Natural killer cell treated with Interleukin-12 subunit alpha and Interleukin-12 subunit beta and Interleukin-15 and Interleukin-18, amount 100 ng/mL, for 72 hours (primary cell): ENCODE measurements around the gene WASHC2A. TPM values are rescaled to one million over a fixed set of nuclear protein-coding genes. Genes with fewer than 3 reads are reported as not detected.
"Not testable (repeated sequence)": the region's sequence is repeated elsewhere in the genome, so short reads cannot be mapped to it uniquely, and the experiment has no call there.

ENCODE experiments used
- ATAC-seq, 2 donors: fragments of 150-1000 bp; cut with Tn5 transposase in 1 of 2; sonication (Bioruptor Pico), chemical (Tn5 transposase) in 1 of 2; 2 replicates each; pipeline ENCODE4 v1.10.0; 2021
- DNase-seq: peaks from one replicate; pipeline ENCODE4 v3.0.0; 2022; ENCODE audit warnings: low spot score
- H3K27ac Mint-ChIP-seq, 2 donors: 1 replicate in 1 of 2; 2 replicates in 1 of 2; pipeline ENCODE4 v1.8.0; 2022; ENCODE audit warnings: mixed read lengths in 2 of 2, mild to moderate bottlenecking in 1 of 2, moderate library complexity in 1 of 2
- H3K27me3 Mint-ChIP-seq, 2 donors: 1 replicate in 1 of 2; 2 replicates in 1 of 2; pipeline ENCODE4 v1.8.0; 2022; ENCODE audit warnings: mixed read lengths in 2 of 2
- H3K36me3 Mint-ChIP-seq: one replicate; pipeline ENCODE4 v1.8.0; 2022; ENCODE audit warnings: mixed read lengths
- H3K4me1 Mint-ChIP-seq, 2 donors: 1 replicate in 1 of 2; 2 replicates in 1 of 2; pipeline ENCODE4 v1.8.0; 2022; ENCODE audit warnings: low read depth in 2 of 2, mixed read lengths in 2 of 2, mild to moderate bottlenecking in 1 of 2
- H3K4me3 Mint-ChIP-seq: one replicate; pipeline ENCODE4 v1.8.0; 2022; ENCODE audit warnings: mixed read lengths
- H3K9me3 Mint-ChIP-seq: 2 replicates; pipeline ENCODE4 v1.8.0; 2022; ENCODE audit warnings: mixed read lengths
- total RNA-seq, 2 donors: library from RNA; stranded (reverse); gene quantifications; one replicate each; pipeline ENCODE4 v1.2.3, GENCODE V29; 2022

Gene WASHC2A
- total RNA-seq, 2 donors from 2014 or later = 26.6 to 40.5 TPM

DNA sequence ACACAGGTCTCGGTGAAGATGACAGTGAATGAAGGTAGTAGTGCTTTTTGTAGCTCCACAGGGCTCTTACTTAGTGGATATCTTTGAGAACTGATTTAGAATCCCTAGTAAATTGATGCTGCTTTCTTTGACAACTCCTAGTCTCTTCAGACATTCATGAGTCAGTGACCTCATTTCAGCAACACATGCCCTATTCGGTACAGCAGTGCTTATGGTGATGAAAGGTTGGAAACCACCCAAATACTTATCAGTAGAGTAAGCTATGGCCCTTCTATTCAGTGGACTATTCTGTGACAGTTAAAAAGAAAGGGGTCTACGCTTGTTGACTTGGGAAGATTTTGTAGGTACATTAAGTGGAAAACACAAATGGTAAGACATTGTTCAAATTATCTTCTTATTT is 29.0 kb downstream of the WASHC2A start:
- not testable (repeated sequence) for H3K27me3 Mint-ChIP-seq, H3K4me1 Mint-ChIP-seq, H3K36me3 Mint-ChIP-seq, H3K9me3 Mint-ChIP-seq, H3K4me3 Mint-ChIP-seq, DNase-seq, H3K27ac Mint-ChIP-seq
- peak; percentile 78 to 83 for ATAC-seq

DNA sequence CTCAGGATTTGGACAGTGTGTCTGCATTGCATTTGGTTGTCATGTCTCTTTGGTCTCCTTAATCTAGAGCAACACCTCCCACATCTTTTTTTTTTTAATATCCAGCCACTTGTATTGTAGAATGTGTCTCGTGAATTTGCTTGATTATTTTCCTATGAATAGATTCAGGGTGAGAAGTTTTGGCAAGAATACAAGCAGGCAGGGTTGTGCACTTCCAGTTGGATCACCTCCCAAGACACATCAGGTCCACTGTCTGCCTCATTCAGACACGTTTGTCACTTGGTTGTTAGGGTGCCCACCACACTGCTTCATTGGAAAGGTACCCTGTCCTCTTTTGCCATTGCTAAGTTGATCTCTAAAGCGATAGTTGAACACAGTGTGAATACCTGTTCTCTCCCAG is 30.9 kb downstream of the WASHC2A start:
- not testable (repeated sequence) for H3K27me3 Mint-ChIP-seq, H3K27ac Mint-ChIP-seq, ATAC-seq

GRCh38 chr10:50101139-50101582 is 33.4 kb downstream of the WASHC2A start:
- DNase-seq, H3K36me3 Mint-ChIP-seq, ATAC-seq, H3K9me3 Mint-ChIP-seq, H3K4me1 Mint-ChIP-seq, H3K27me3 Mint-ChIP-seq, H3K4me3 Mint-ChIP-seq, H3K27ac Mint-ChIP-seq: not testable (repeated sequence)

More for the DNA sequence above, 30.9 kb downstream of the WASHC2A start:
- H3K4me1 Mint-ChIP-seq, H3K9me3 Mint-ChIP-seq, H3K36me3 Mint-ChIP-seq, DNase-seq, H3K4me3 Mint-ChIP-seq: not testable (repeated sequence)

- not testable (repeated sequence) for DNase-seq, H3K4me1 Mint-ChIP-seq, H3K27me3 Mint-ChIP-seq, H3K36me3 Mint-ChIP-seq, H3K9me3 Mint-ChIP-seq, H3K4me3 Mint-ChIP-seq, H3K27ac Mint-ChIP-seq, ATAC-seq
These were observed 34.0 kb downstream of the WASHC2A start for GRCh38 chr10:50101747-50102146.

- not testable (repeated sequence) for H3K27me3 Mint-ChIP-seq, H3K36me3 Mint-ChIP-seq, DNase-seq, H3K4me3 Mint-ChIP-seq, H3K27ac Mint-ChIP-seq, H3K9me3 Mint-ChIP-seq, H3K4me1 Mint-ChIP-seq
- peak in 1 of 2 donors; percentile 69 for ATAC-seq
These were observed 34.5 kb downstream of the WASHC2A start for GRCh38 chr10:50102267-50102666.

- not testable (repeated sequence) for H3K27ac Mint-ChIP-seq
These were observed 41.4 kb downstream of the WASHC2A start for GRCh38 chr10:50108999-50109698.

DNA sequence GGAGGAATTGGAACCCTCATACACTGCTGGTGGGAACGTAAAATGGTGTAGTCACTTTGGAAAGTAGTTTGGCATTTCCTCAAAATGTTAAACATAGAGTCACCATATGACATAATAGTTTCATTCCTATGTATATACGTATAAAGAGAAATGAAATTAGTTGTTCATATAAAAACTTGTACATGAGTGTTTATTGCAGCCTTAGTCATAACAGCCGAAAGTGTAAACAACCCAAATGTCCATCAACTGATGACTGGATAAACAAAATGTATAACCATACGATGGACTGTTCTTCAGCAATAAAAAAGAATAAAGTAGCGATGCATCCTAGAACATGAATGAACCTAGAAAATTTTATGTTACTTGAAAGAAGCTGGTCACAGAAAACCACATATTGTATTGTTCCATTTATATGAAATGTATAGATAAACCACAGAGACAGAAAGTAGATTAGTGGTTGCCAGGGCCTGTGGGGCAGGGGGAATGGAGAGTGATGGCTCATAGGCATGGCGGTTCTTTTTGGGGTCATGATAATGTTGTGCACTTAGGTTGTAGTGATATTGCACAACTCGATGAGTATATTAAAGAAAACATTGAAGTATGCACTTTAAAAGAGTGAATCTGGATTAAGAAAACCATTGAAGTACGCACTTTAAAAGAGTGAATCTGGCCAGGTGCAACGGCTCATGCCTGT is 44.8 kb downstream of the WASHC2A start:
- not testable (repeated sequence) for H3K4me1 Mint-ChIP-seq, DNase-seq, ATAC-seq, H3K36me3 Mint-ChIP-seq, H3K4me3 Mint-ChIP-seq, H3K9me3 Mint-ChIP-seq, H3K27ac Mint-ChIP-seq, H3K27me3 Mint-ChIP-seq

More at GRCh38 chr10:50108999-50109698, 41.4 kb downstream of the WASHC2A start:
- H3K4me3 Mint-ChIP-seq, H3K27me3 Mint-ChIP-seq, H3K9me3 Mint-ChIP-seq, H3K36me3 Mint-ChIP-seq, DNase-seq, H3K4me1 Mint-ChIP-seq, ATAC-seq: not testable (repeated sequence)

DNA sequence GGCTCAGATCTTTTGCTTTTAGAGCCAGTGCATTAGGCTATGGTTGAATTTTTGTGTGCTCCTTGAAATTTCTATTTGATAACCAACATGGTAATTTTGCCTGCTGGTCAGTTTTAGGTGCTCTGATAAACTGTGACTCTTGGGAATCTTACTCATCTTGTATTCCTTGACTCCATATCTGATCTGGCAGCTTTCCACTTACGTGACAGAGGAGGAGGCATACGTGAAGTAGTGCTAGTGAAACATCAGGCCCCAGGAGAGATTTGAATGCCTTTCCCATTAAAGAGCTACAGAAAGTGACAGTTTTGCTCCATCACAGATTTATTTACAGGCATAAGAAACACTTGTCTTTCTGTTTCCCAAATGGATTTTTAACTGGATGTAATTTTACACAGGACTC is 59.0 kb downstream of the WASHC2A start:
- not testable (repeated sequence) for ATAC-seq, H3K4me1 Mint-ChIP-seq, H3K4me3 Mint-ChIP-seq, DNase-seq, H3K36me3 Mint-ChIP-seq, H3K9me3 Mint-ChIP-seq, H3K27ac Mint-ChIP-seq, H3K27me3 Mint-ChIP-seq

DNA sequence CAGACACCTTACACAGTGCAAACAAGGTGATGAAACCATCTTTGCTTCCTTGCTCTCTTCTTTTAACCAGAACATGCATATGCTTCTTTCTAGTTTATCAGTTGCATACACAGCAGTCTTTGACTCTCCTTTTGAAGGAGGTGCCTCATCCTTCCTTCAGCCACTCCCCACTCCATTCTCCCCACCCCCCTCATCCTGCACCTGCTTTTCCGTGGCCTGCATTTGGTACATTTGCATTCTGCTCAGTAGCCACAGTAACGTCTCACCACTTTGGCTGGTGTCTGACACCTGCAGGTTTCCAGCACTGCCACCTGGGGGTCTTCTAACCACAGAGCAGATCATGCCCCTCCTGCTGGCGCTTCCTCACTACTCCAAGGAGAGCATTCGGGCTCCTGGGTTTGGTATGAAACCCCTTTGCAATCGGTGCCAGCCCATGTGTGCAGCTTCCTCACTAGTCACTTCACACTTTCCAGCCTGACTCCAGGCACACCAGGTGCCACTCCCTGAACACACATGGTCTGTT is 60.1 kb downstream of the WASHC2A start:
- not testable (repeated sequence) for H3K27me3 Mint-ChIP-seq, H3K4me1 Mint-ChIP-seq, H3K36me3 Mint-ChIP-seq, H3K4me3 Mint-ChIP-seq, ATAC-seq, H3K9me3 Mint-ChIP-seq, DNase-seq
- peak overlapping the region in 1 of 2 donors; percentile 19 for H3K27ac Mint-ChIP-seq

GRCh38 chr10:50131245-50131965 is 63.7 kb downstream of the WASHC2A start:
- H3K27ac Mint-ChIP-seq, DNase-seq, H3K4me3 Mint-ChIP-seq, H3K27me3 Mint-ChIP-seq, H3K4me1 Mint-ChIP-seq, H3K9me3 Mint-ChIP-seq: not testable (repeated sequence)
- peaks cover 18% of the 10 kb centered on the region for H3K36me3 Mint-ChIP-seq
- ATAC-seq = peak in 1 of 2 donors; percentile 59

GRCh38 chr10:50132322-50132721 is 64.6 kb downstream of the WASHC2A start:
- ATAC-seq, H3K9me3 Mint-ChIP-seq: not testable (repeated sequence)

GRCh38 chr10:50132841-50133240 is 65.1 kb downstream of the WASHC2A start:
- not testable (repeated sequence) for ATAC-seq, H3K4me3 Mint-ChIP-seq, H3K9me3 Mint-ChIP-seq, H3K27me3 Mint-ChIP-seq, DNase-seq, H3K4me1 Mint-ChIP-seq, H3K27ac Mint-ChIP-seq
- peaks cover 23% of the 10 kb centered on the region for H3K36me3 Mint-ChIP-seq

More at GRCh38 chr10:50132322-50132721, 64.6 kb downstream of the WASHC2A start:
- H3K4me3 Mint-ChIP-seq, H3K27ac Mint-ChIP-seq, H3K4me1 Mint-ChIP-seq, H3K27me3 Mint-ChIP-seq, DNase-seq: not testable (repeated sequence)
- peaks cover 22% of the 10 kb centered on the region for H3K36me3 Mint-ChIP-seq

- H3K27ac Mint-ChIP-seq, H3K36me3 Mint-ChIP-seq, H3K27me3 Mint-ChIP-seq, DNase-seq, H3K9me3 Mint-ChIP-seq, ATAC-seq, H3K4me3 Mint-ChIP-seq, H3K4me1 Mint-ChIP-seq: not testable (repeated sequence)
These were observed 75.9 kb downstream of the WASHC2A start for GRCh38 chr10:50143512-50144174.
